Prostate gland (tissue), 2 donors: ENCODE data around the gene CDH16. TPM values are rescaled to one million over a fixed set of nuclear protein-coding genes. Genes with fewer than 3 reads are reported as not detected.
"Not testable (repeated sequence)": the region's sequence is repeated elsewhere in the genome, so short reads cannot be mapped to it uniquely, and the experiment has no call there.

Source experiments
- DNase-seq: peaks from one replicate; pipeline ENCODE4 v3.0.0-alpha.2; 2019; ENCODE audit warnings: low spot score
- H3K27ac ChIP-seq, 2 donors: fragments of 200-600 bp; sonication (generic); 2 replicates each; pipeline ENCODE4 v1.5.1; 2017 to 2019
- H3K27me3 ChIP-seq: fragments of 200-600 bp; sonication (generic); replicated peaks from 2 replicates; pipeline ENCODE4 v1.5.1; 2019; ENCODE audit not compliant: insufficient read depth
- H3K36me3 ChIP-seq, 2 donors: fragments of 200-600 bp; sonication (generic); 1 replicate in 1 of 2; 2 replicates in 1 of 2; pipeline versions ENCODE4 v1.5.1 to v1.8.1; 2017 to 2019
- H3K4me1 ChIP-seq: fragments of 200-600 bp; sonication (generic); replicated peaks from 2 replicates; pipeline ENCODE4 v1.5.1; 2019
- H3K4me3 ChIP-seq, 2 donors: fragments of 200-600 bp; sonication (generic); 2 replicates each; pipeline ENCODE4 v1.5.1; 2017 to 2019
- H3K9me3 ChIP-seq: fragments of 200-600 bp; sonication (generic); 2 replicates; pipeline ENCODE4 v1.5.1; 2017
- CTCF ChIP-seq, 4 experiments: fragments of 200-600 bp in 2 of 4; fragments of 450-650 bp in 2 of 4; sonication (generic) in 2 of 4; IDR thresholded peaks; 1 replicate in 3 of 4; 2 replicates in 1 of 4; pipeline ENCODE4 v1.5.1; 2016 to 2019; ENCODE audit warnings: antibody characterized with exemption in 4 of 4, mild to moderate bottlenecking in 2 of 4, moderate library complexity in 2 of 4
- POLR2A ChIP-seq: fragments of 450-650 bp; IDR thresholded peaks from one replicate; pipeline ENCODE4 v1.6.1; 2016; ENCODE audit warnings: antibody characterized with exemption, mild to moderate bottlenecking
- POLR2AphosphoS5 ChIP-seq: sonication (generic); formaldehyde crosslinking; IDR thresholded peaks from one replicate; pipeline ENCODE4 v1.6.1; 2017; ENCODE audit warnings: antibody characterized with exemption
- WGBS: methylation state at CpG from one replicate; pipeline ENCODE4 v1.1.5; 2018; 5-methylcytosine and 5-hydroxymethylcytosine counted together
- intact Hi-C: fragments of 100-400 bp; cut with DNase I; formaldehyde crosslinking; loops from one replicate; pipeline ENCODE4 v1.14.2; 2022
- total RNA-seq, 2 donors: library from RNA; depleted of rRNA; stranded (reverse); fragments of >200 nt; gene quantifications; one replicate each; pipeline ENCODE4 v1.1.0, GENCODE V29; 2016

Gene CDH16
- total RNA-seq, 2 donors from 2014 or later = not detected

DNA sequence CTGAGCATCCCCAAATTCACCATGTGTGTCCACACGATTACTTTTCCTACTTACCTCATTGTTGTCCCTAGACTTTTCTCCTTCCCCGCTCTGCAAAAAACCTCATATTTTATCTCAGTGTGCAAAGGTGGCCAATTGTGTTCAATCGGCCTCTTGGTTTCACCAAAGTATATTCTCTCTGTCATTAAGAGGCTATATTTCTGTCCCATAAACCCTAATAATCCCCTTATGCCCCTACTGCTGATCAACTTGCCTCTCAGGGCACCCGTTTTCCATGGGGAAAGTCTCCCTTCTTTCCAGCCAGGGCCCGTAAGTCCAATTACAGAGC lies 28.3 kb upstream of the CDH16 start:
- WGBS = 24% methylated on average over 5 of the region's 5 CpGs
- H3K4me3 ChIP-seq = no peak overlapping the region
- no peak for DNase-seq
- no peaks in the 10 kb centered on the region for H3K4me1 ChIP-seq
- no peaks in the 10 kb centered on the region for H3K9me3 ChIP-seq
- TF ChIP-seq POLR2AphosphoS5 (no peak), POLR2A (no peak), CTCF (IDR thresholded peaks at IDR 0.05) (no peak)
- peaks cover under 1 to 4% of the 10 kb centered on the region in 2 donors for H3K36me3 ChIP-seq
- intact Hi-C loops = no loop called here
- H3K27ac ChIP-seq = no peak overlapping the region
- H3K27me3 ChIP-seq = no peaks in the 10 kb centered on the region

GRCh38 chr16:66946541-66946940 lies 27.9 kb upstream of the CDH16 start:
- Histone ChIP-seq H3K27me3 (no peaks in the 10 kb centered on the region), H3K36me3 (peaks cover 4% of the 10 kb centered on the region in 2 donors), H3K4me3 (no peak overlapping the region), H3K4me1 (no peaks in the 10 kb centered on the region), H3K9me3 (no peaks in the 10 kb centered on the region), H3K27ac (no peak overlapping the region)
- TF ChIP-seq POLR2AphosphoS5 (no peak), CTCF (IDR thresholded peaks at IDR 0.05) (no peak), POLR2A (no peak)
- DNase-seq = no peak
- 69% methylated on average over 7 of the region's 7 CpGs for WGBS
- intact Hi-C loops = no loop called here

DNA sequence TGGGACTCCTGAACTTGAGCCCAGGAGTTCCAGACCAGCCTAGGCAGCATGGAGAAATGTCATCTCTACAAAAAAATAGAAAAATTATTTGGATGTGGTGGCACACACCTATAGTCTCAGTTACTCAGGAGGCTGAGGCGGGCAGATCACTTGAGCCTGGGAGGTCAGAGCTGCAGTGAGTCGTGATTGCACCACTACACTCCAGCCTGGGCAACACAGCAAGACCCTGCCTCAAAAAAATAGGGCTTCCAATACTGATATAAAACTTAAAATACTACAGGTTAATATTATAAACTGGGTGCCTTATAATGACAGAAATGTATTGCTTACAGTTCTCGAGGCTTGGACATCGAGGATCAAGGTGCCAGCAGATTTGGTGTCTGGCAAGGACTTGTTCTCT lies 27.3 kb upstream of the CDH16 start:
- intact Hi-C loops = no loop called here
- Histone ChIP-seq H3K27me3 (no peaks in the 10 kb centered on the region), H3K36me3 (peaks cover 4 to 10% of the 10 kb centered on the region in 2 donors), H3K4me3 (no peak overlapping the region), H3K4me1 (no peaks in the 10 kb centered on the region), H3K27ac (no peak overlapping the region), H3K9me3 (no peaks in the 10 kb centered on the region)
- TF ChIP-seq POLR2A (no peak), POLR2AphosphoS5 (no peak), CTCF (IDR thresholded peaks at IDR 0.05) (no peak)
- WGBS = 89% methylated on average over 4 of the region's 4 CpGs
- DNase-seq = no peak

- H3K27me3 ChIP-seq, H3K4me3 ChIP-seq, intact Hi-C loops, H3K9me3 ChIP-seq, DNase-seq, H3K4me1 ChIP-seq, H3K27ac ChIP-seq: not testable (repeated sequence)
- H3K36me3 ChIP-seq = peaks cover 4 to 20% of the 10 kb centered on the region in 2 donors
- 86% methylated on average over 9 of the region's 9 CpGs for WGBS
Observed at GRCh38 chr16:66944971-66945370, 26.3 kb upstream of the CDH16 start.

DNA sequence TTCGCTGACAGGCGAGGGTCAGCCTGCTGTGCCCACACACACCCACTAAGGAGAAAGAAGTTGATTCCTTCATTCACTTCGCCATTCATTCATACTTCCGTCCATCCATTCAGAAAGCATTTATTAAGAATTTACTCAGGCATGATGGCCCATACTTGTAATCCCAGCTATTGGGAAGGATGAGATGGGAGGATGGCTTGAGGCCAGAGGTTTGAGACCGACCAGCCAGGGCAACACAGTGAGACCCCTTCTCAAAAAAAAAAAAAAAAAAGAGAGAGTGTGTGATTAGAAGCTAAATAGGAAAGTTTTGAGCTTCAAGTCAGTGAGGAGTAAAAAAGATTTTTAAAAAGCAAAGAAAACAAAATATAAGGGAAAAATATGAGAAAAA lies 25.4 kb upstream of the CDH16 start:
- Histone ChIP-seq H3K27me3 (no peaks in the 10 kb centered on the region), H3K4me3 (no peak overlapping the region), H3K27ac (no peak overlapping the region), H3K9me3 (no peaks in the 10 kb centered on the region), H3K36me3 (peaks cover 4 to 21% of the 10 kb centered on the region in 2 donors), H3K4me1 (no peaks in the 10 kb centered on the region)
- intact Hi-C loops = no loop called here
- DNase-seq = no peak
- TF ChIP-seq CTCF (IDR thresholded peaks at IDR 0.05) (no peak), POLR2AphosphoS5 (no peak), POLR2A (no peak)
- 84% methylated on average over 5 of the region's 5 CpGs for WGBS
